ENCODE results near the gene RYR1. TPM values are rescaled to one million over a fixed set of nuclear protein-coding genes. Genes with fewer than 3 reads are reported as not detected.
"Not testable (repeated sequence)": the region's sequence is repeated elsewhere in the genome, so short reads cannot be mapped to it uniquely, and the experiment has no call there.

RYR1 gene
- total RNA-seq, 1 donor from 2014 or later = 0.32 TPM

DNA sequence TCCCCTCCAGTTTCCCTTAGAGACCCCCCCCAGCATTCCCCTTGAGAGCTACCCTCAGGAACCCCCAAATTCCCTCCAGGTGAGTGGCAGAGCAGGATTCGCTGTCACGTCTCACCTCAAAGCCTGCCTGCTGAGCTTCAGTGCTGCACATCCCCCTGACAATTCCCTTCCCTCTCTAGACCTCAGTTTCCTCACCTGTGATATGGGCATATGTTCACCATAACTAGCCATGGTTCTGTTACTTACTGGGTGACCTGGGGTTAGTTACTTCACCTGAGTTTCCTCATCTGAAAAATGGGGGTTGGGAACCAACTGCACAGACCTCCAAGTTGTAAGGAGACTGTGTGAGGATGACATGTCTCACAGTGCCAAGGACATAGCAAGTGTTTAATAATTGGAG, 75.5 kb downstream of the RYR1 start:
- no peak for TF ChIP-seq CTCF (IDR thresholded peaks at IDR 0.05)
- Mint-ChIP-seq H3K27ac (ENCODE audit: unreplicated experiment) (no peak overlapping the region), H3K4me3 (ENCODE audit: unreplicated experiment) (no peak overlapping the region), H3K27me3 (ENCODE audit: low read depth) (peaks cover 24% of the 10 kb centered on the region), H3K4me1 (ENCODE audit: low read depth) (no peaks in the 10 kb centered on the region), H3K36me3 (ENCODE audit: low read depth) (no peaks in the 10 kb centered on the region), H3K9me3 (ENCODE audit: low read depth) (no peaks in the 10 kb centered on the region)
- DNase-seq (ENCODE audit: low spot score) = no peak

GRCh38 chr19:38511074-38511708, 77.7 kb downstream of the RYR1 start:
- DNase-seq (ENCODE audit: low spot score) = no peak
- no peaks in the 10 kb centered on the region for H3K9me3 Mint-ChIP-seq (ENCODE audit: low read depth)
- H3K4me1 Mint-ChIP-seq (ENCODE audit: low read depth) = peaks cover 3% of the 10 kb centered on the region
- TF ChIP-seq CTCF (IDR thresholded peaks at IDR 0.05) = no peak
- H3K36me3 Mint-ChIP-seq (ENCODE audit: low read depth) = no peaks in the 10 kb centered on the region
- no peak overlapping the region for H3K27ac Mint-ChIP-seq (ENCODE audit: unreplicated experiment)
- H3K27me3 Mint-ChIP-seq (ENCODE audit: low read depth) = peaks cover 20% of the 10 kb centered on the region
- no peak overlapping the region for H3K4me3 Mint-ChIP-seq (ENCODE audit: unreplicated experiment)

DNA sequence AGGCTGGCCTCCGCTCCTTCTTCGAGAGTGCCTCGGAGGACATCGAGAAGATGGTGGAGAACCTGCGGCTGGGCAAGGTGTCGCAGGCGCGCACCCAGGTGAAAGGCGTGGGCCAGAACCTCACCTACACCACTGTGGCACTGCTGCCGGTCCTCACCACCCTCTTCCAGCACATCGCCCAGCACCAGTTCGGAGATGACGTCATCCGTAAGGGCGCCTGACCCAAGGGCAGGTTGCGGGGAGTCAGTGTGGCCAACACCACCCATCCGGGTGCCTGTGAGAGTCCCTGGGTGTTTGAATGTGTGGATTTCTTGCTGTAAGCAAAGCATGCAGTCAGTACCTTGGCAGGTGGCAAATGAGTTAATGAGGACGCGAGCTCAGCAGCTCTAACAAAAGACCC, 78.8 kb downstream of the RYR1 start:
- no peak for DNase-seq (ENCODE audit: low spot score)
- H3K27me3 Mint-ChIP-seq (ENCODE audit: low read depth) = peaks cover 25% of the 10 kb centered on the region
- peaks cover 3% of the 10 kb centered on the region for H3K4me1 Mint-ChIP-seq (ENCODE audit: low read depth)
- H3K9me3 Mint-ChIP-seq (ENCODE audit: low read depth) = no peaks in the 10 kb centered on the region
- TF ChIP-seq CTCF (IDR thresholded peaks at IDR 0.05) = no peak
- H3K4me3 Mint-ChIP-seq (ENCODE audit: unreplicated experiment) = no peak overlapping the region
- no peak overlapping the region for H3K27ac Mint-ChIP-seq (ENCODE audit: unreplicated experiment)
- H3K36me3 Mint-ChIP-seq (ENCODE audit: low read depth) = no peaks in the 10 kb centered on the region

- H3K36me3 Mint-ChIP-seq (ENCODE audit: low read depth); H3K4me1 Mint-ChIP-seq (ENCODE audit: low read depth); DNase-seq (ENCODE audit: low spot score); H3K27ac Mint-ChIP-seq (ENCODE audit: unreplicated experiment); H3K9me3 Mint-ChIP-seq (ENCODE audit: low read depth); H3K4me3 Mint-ChIP-seq (ENCODE audit: unreplicated experiment): not testable (repeated sequence)
- peaks cover 26% of the 10 kb centered on the region for H3K27me3 Mint-ChIP-seq (ENCODE audit: low read depth)
Measured at GRCh38 chr19:38513156-38513555, 79.7 kb downstream of the RYR1 start.

- Mint-ChIP-seq H3K4me3 (ENCODE audit: unreplicated experiment) (no peak overlapping the region), H3K36me3 (ENCODE audit: low read depth) (no peaks in the 10 kb centered on the region), H3K9me3 (ENCODE audit: low read depth) (no peaks in the 10 kb centered on the region), H3K4me1 (ENCODE audit: low read depth) (peaks cover 3% of the 10 kb centered on the region), H3K27me3 (ENCODE audit: low read depth) (peaks cover 22% of the 10 kb centered on the region), H3K27ac (ENCODE audit: unreplicated experiment) (no peak overlapping the region)
- no peak for TF ChIP-seq CTCF (IDR thresholded peaks at IDR 0.05)
- DNase-seq (ENCODE audit: low spot score) = no peak
Measured at GRCh38 chr19:38513762-38514167, 80.3 kb downstream of the RYR1 start.
